H7 (cell line): ENCODE measurements around the gene PAPLN. TPM values are rescaled to one million over a fixed set of nuclear protein-coding genes. Genes with fewer than 3 reads are reported as not detected.

ENCODE experiments used
- DNase-seq: peaks from one replicate; pipeline ENCODE4 v3.0.0; 2012
- H3K27me3 ChIP-seq: 2 replicates; pipeline ENCODE4 v1.6.0; 2011; ENCODE audit warnings: mild to moderate bottlenecking, low read length; ENCODE audit not compliant: control insufficient read depth, insufficient read depth
- H3K36me3 ChIP-seq: replicated peaks from 2 replicates; pipeline ENCODE4 v1.5.1; 2011; ENCODE audit warnings: low read length; ENCODE audit not compliant: control insufficient read depth, insufficient read depth
- H3K4me3 ChIP-seq: 2 replicates; pipeline ENCODE4 v1.5.1; 2011; ENCODE audit warnings: low read depth, mild to moderate bottlenecking, control low read depth, low read length, moderate library complexity; ENCODE audit not compliant: insufficient read depth
- total RNA-seq: library from RNA; depleted of rRNA; stranded (reverse); fragments of >200 nt; shearing (Covaris generic); gene quantifications from 2 replicates; pipeline ENCODE4 v1.2.3, GENCODE V29; 2014

PAPLN gene
- total RNA-seq, 1 experiment from 2014 or later, result 1.0 TPM

DNA sequence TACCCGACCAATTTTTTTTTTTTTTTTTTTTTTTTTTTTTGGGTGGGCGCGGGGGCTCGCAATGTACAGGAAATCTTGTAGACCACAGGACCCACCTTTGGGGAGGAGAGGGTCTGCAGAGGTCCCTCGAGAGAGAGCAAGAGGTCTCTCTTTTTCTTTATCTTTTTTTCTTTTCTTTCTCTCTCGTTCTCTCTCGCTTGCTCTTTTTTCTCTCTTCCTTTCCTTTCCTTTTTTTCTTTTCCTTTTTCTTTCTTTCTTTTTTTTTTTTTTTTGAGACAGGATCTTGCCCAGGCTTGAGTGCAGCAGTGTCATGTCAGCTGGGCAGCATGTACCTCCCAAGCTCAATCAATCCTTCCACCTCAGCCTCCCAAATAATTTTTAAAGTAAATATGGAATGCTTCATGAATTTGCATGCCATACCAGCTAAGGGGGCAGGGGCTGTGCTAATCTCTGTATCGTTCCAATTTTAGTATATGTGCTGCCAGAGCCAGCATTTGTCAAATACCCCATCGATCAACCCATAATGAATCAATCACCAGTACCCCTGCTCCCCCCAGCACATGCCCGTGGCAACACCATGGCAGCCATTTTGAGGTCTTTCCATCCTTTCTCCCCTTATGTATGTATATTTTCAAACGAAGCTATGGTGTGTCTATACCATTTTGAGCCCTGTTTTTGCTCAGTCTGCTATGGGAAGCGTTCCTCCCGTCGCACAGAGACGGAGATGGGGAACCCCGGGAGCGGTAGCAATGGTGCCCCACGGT, 9.3 kb downstream of the PAPLN start:
- no peaks in the 10 kb centered on the region for H3K36me3 ChIP-seq
- DNase-seq, result no peak

DNA sequence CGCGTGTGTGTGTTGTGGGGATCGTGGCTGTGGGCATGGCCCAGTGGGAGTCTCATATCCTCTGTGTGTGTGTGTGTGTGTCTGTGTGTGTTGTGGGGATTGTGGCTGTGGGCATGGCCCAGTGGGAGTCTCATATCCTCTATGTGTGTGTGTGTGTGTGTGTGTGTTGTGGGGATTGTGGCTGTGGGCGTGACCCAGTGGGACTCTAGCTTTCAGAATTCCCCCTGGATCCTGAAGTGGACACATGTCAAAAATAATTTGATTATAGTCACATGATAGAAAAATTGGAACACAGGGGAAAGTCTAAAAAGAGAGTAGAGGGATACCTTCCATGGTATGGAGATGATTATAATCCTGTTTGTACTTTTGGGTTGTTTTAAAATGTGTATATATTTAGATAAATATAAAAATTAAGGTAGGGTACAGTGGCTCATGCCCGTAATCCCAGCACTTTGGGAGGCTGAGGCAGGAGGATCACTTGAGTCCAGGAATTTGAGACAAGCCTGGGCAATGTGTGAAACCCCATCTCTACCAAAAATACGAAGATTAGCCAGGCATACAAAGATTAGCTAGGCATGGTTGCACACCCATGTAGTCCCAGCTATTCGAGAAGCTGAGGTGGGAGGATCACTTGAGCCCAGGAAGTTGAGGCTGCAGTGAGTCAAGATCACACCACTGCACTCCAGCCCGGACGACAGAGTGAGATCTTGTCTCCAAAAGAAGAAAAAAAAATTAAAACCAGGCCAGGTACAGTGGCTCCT, 11.0 kb downstream of the PAPLN start:
- no peak overlapping the region for H3K4me3 ChIP-seq
- no peak for DNase-seq
- peaks cover 11% of the 10 kb centered on the region; the same call in 1 of the 2 replicates for H3K27me3 ChIP-seq
- no peaks in the 10 kb centered on the region for H3K36me3 ChIP-seq

More for the DNA sequence above, 9.3 kb downstream of the PAPLN start:
- peaks cover 17% of the 10 kb centered on the region for H3K27me3 ChIP-seq
- H3K4me3 ChIP-seq, result peak overlapping the region; percentile 46

DNA sequence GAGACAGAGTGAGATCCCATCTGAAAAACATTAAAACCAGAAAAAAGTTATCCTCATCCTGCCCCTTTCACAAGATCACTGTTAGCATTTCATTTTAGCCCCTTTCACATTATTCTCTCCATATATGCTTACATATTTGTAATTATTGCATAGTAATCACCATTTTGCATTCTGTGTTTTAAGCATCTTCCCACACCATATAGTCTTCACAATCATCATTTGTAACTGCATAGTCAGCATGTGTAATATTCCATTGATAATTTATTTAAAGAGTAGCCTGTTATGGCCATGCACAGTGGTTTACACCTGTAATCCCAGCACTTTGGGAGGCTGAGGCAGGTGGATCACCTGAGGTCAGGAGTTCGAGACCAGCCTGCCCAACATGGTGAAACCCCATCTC, 11.8 kb downstream of the PAPLN start:
- no peak for DNase-seq
- Histone ChIP-seq H3K36me3 (no peaks in the 10 kb centered on the region), H3K27me3 (peaks cover 11% of the 10 kb centered on the region; the same call in 1 of the 2 replicates), H3K4me3 (no peak overlapping the region)

DNA sequence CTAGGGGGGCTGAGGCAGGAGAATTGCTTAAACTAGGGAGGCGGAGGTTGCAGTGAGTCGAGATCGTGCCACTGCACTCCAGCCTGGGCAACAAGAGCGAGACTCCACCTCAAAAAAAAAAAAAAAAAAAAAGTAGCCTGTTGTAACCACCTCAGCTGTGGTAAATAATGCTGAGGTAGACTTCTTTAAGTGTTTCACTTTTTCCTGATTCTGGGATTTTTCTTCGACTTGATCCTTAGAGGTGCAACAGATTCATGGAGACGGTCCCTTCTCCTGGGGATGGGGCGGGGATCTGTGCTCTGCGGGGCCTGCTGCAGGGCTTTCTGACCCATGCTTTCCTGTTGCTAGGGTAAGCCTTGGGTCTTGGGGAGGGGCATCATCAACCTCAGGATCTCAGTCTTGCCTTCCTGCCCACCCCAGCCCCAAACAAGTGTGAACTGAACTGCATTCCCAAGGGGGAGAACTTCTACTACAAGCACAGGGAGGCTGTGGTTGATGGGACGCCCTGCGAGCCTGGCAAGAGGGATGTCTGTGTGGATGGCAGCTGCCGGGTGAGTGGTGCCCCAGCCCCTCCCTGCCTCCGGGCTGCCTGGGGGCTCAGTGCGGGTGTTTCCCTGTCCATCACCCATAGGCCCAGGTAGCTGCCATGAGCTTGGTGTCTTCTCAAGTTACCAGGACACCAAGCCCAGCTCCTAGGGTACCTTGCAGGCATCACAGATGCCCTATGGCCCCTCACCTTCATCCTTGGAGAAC, 12.4 kb downstream of the PAPLN start:
- Histone ChIP-seq H3K27me3 (peaks cover 11% of the 10 kb centered on the region; the same call in 1 of the 2 replicates), H3K36me3 (no peaks in the 10 kb centered on the region), H3K4me3 (no peak overlapping the region)
- no peak for DNase-seq

DNA sequence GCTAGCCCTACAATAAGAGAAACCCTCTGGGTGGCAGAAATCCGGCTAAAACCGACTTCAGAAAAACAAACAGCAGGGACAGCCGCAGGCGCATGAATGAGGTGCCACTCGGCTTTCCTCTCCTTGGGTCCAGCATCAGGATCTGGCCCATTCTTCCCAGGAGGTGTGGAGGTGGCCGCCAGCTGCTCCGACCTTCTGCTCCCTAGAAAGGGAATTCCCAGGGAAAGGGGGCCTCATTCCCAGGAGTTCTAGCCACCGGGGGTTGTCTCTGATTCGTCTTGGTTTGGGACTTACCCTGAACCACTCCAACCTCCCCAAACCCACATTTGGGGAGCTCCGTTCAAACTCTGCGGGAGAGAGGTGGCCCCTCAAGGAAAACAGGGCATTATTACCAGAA, 13.0 kb downstream of the PAPLN start:
- no peak for DNase-seq
- H3K4me3 ChIP-seq, result no peak overlapping the region
- H3K36me3 ChIP-seq, result no peaks in the 10 kb centered on the region
- peaks cover 5% of the 10 kb centered on the region; the same call in 1 of the 2 replicates for H3K27me3 ChIP-seq

DNA sequence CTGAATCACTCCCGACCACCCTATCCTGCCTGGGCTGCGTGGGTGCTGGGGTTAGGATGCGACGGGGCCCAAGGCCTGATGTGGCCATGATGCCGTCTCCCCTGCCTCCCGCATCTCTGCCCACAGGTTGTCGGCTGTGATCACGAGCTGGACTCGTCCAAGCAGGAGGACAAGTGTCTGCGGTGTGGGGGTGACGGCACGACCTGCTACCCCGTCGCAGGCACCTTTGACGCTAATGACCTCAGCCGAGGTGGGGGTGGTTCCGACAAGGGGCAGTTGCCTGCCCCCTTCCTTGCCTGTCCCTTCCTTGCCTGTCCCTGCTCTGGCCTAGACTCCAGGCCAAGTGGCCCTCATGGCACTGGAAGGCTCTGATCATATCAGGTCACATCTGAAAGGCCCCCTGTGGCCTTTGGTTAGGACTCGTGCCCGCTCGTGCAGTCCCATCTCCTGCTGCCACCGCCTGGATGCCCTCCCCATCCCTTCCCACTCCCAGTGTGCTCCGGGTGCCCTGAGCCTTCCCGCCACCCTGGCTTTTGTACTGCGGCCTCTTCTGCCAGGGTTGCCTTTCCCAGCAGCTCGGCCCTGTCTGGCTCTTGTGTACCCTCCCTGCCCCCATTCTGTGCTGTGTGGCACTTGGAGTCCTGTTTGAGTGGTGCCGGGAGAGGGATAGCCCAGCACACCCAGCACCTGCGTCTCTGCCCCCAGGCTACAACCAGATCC, 13.6 kb downstream of the PAPLN start:
- H3K4me3 ChIP-seq, result no peak overlapping the region
- H3K27me3 ChIP-seq, result no peaks in the 10 kb centered on the region; the same call in 1 of the 2 replicates
- no peaks in the 10 kb centered on the region for H3K36me3 ChIP-seq
- no peak for DNase-seq

DNA sequence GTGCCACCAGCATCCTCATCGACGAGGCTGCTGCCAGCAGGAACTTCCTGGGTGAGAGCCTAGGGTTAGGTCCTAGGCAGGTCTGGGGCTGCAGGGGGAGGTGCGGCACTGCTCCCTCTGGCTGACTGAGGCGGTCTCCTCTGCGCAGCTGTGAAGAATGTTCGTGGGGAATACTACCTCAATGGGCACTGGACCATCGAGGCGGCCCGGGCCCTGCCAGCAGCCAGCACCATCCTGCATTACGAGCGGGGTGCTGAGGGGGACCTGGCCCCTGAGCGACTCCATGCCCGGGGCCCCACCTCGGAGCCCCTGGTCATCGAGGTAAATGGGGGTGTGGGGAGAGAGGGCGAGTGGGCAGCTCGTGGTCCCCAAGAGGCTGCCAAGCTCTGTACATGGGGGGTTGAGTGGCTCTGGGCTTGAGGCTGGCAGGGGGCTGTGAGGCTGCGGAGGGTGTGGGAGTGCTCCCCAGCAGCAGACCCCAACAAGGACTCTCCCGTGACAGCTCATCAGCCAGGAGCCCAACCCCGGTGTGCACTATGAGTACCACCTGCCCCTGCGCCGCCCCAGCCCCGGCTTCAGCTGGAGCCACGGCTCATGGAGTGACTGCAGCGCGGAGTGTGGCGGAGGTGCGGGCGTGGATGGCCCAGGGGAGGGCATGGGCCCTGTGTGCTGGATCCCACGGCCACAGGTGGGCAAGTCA, 14.4 kb downstream of the PAPLN start:
- Histone ChIP-seq H3K36me3 (no peaks in the 10 kb centered on the region), H3K4me3 (no peak overlapping the region), H3K27me3 (no peaks in the 10 kb centered on the region; the same call in 1 of the 2 replicates)
- DNase-seq, result no peak

DNA sequence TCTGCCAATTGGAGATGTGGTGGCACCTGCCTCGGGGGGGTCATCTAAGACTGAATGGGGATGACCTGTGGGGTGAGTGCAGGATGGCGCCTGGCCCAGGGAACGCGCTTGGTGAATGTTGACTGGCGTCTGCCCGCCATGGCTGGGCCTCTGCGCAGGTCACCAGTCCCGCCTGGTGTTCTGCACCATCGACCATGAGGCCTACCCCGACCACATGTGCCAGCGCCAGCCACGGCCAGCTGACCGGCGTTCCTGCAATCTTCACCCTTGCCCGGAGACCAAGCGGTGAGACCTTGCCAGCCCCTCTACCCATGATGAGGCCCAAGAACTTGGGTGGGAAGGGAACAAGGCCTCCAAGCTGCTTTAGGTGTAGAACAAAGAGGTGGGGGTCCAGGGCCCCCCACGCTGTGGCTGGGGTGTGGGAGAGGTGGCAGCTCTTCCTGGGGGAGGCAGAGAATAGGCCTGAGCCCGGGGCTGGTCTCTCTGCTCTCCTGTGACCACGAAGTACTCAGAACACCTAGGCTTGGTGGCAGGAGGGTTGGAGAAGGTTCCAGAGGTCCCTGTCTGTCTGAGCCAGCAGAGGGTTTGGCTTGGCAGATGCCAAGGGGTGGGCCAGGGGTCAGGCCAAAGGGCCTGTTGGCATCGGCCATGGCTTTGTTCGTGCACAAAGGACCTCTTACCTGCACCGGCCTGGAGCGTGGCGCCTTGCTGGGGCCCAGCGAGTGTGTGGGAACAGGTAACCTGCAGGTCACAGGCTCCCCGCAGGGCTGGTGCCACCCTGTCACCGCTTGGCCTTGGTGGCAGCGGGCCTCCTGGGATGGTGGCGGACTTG, 15.4 kb downstream of the PAPLN start:
- H3K4me3 ChIP-seq, result no peak overlapping the region
- no peaks in the 10 kb centered on the region for H3K36me3 ChIP-seq
- no peaks in the 10 kb centered on the region for H3K27me3 ChIP-seq
- no peak for DNase-seq

DNA sequence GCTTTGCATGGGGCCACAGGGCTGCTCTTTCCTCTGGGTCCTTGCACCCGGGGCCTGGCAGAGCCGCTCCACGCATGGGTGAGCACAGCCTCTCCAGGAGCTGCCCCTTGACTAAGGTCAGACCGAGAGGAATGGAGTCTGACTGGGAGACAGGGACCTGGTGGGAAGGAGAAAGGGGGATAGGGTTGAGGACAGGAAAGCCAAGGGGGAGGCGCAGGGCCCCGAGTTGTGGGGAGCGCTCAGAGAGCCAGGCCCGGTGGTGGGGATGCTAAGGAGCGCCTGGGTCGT, 16.0 kb downstream of the PAPLN start:
- Histone ChIP-seq H3K27me3 (no peaks in the 10 kb centered on the region), H3K36me3 (no peaks in the 10 kb centered on the region), H3K4me3 (no peak overlapping the region)
- no peak for DNase-seq

DNA sequence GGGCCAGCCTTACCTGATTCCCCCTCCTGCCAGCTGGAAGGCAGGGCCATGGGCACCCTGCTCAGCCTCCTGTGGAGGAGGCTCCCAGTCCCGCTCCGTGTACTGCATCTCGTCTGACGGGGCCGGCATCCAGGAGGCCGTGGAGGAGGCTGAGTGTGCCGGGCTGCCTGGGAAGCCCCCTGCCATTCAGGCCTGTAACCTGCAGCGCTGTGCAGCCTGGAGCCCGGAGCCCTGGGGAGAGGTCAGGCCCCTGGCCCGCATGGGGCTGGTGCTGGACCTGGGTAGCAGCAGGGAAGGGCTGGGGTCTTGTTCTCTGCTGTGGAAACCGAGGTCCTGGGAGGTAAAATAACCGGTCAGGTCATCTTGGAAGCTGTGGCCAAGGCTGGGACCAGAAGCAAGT, 16.4 kb downstream of the PAPLN start:
- Histone ChIP-seq H3K27me3 (no peaks in the 10 kb centered on the region), H3K4me3 (no peak overlapping the region), H3K36me3 (no peaks in the 10 kb centered on the region)
- no peak for DNase-seq

DNA sequence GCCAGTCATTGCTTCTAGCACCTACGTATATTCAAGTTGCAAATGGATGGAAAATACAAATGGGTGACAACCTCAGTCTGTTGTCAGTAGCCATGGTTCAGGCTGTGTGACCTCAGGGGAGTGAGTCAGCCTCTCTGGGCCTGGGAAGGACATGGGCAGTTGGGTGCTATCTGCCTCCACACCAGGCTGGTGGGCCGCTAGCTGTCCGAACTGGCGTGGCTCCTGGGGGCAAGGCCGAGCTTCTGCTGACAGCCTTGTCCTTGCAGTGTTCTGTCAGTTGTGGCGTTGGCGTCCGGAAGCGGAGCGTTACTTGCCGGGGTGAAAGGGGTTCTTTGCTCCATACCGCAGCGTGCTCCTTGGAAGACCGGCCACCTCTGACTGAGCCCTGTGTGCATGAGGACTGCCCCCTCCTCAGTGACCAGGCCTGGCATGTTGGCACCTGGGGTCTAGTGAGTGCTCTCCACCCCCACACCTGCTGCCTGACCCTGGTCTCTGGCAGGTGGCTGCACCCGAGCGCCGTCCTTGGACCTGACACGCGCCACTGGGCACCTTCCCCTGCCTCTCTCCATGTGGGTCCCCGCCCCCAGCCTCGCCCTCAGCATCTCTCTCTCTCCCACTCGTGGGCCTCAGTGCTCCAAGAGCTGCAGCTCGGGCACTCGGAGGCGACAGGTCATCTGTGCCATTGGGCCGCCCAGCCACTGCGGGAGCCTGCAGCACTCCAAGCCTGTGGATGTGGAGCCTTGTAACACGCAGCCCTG, 17.1 kb downstream of the PAPLN start:
- Histone ChIP-seq H3K36me3 (no peaks in the 10 kb centered on the region), H3K27me3 (no peaks in the 10 kb centered on the region), H3K4me3 (no peak overlapping the region)
- DNase-seq, result no peak

DNA sequence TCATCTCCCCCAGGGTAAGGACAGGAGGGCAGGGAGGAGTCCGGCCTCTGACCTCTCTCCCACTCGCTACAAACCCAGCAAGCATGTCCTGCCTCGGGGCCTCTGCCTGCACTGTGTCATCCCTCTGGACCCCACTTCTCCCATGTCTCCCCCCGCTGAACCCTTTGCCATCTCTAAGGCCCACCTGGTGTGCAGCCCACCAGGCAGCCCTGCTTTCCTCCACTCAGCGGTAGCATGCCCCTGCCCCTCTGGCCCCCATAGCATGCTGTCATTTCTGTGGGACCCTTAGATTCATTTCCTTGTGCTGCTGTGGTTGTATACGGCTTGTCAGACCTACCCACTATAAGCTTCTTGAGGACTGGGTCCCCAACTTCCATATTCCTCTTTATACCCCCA, 17.7 kb downstream of the PAPLN start:
- no peak overlapping the region for H3K4me3 ChIP-seq
- no peaks in the 10 kb centered on the region for H3K36me3 ChIP-seq
- no peak for DNase-seq
- H3K27me3 ChIP-seq, result no peaks in the 10 kb centered on the region
